Colonic mucosa (tissue), 4 donors: ENCODE measurements around the gene THRA. TPM values are rescaled to one million over a fixed set of nuclear protein-coding genes. Genes with fewer than 3 reads are reported as not detected.
A peak's percentile ranks its signal among the peaks of the same experiment; 100 is the strongest.

Experiments used
- DNase-seq: peaks from one replicate; pipeline ENCODE4 v3.0.0-alpha.2; 2020
- H3K27ac ChIP-seq: fragments of 200-600 bp; one replicate; pipeline ENCODE4 v1.8.0; 2021
- H3K27me3 ChIP-seq: fragments of 200-600 bp; one replicate; pipeline ENCODE4 v1.8.0; 2021
- H3K36me3 ChIP-seq: fragments of 200-600 bp; one replicate; pipeline ENCODE4 v1.8.0; 2021
- H3K4me1 ChIP-seq: fragments of 200-600 bp; one replicate; pipeline ENCODE4 v1.8.0; 2021; ENCODE audit warnings: mild to moderate bottlenecking
- H3K4me3 ChIP-seq: fragments of 200-600 bp; one replicate; pipeline ENCODE4 v1.8.0; 2021
- H3K9ac ChIP-seq, 2 donors: one replicate each; pipeline ENCODE4 v1.7.0; 2013; ENCODE audit warnings: control low read depth in 2 of 2, low read depth in 2 of 2, low read length in 2 of 2
- H3K9me3 ChIP-seq: fragments of 200-600 bp; one replicate; pipeline ENCODE4 v1.8.0; 2021
- CTCF ChIP-seq: fragments of 200-600 bp; IDR thresholded peaks from one replicate; pipeline ENCODE4 v1.8.0; 2022; ENCODE audit warnings: antibody characterized with exemption, mild to moderate bottlenecking
- intact Hi-C: fragments of 100-400 bp; cut with DNase I; formaldehyde crosslinking; loops from one replicate; pipeline ENCODE4 v1.14.1; 2022
- total RNA-seq, 2 donors: library from RNA; stranded (reverse); fragmentation: NEBNext Ultra II Directional in 1 of 2; extraction: Animal tissue kit (Norgen Biotek cat#: 25700) in 1 of 2; gene quantifications; one replicate each; pipeline ENCODE4 v1.2.1, GENCODE V29; 2021
- donor health status: healthy.
- donor health status: DM: no; HTN: no; CAD: no.
- donor health status: DM: no; HTN: no; CAD: no.

The THRA gene
- total RNA-seq, 2 donors from 2014 or later: 40.3 to 44.5 TPM

GRCh38 chr17:40122999-40123810 lies 60.4 kb downstream of the THRA start:
- no peaks in the 10 kb centered on the region for H3K27me3 ChIP-seq
- no peak for TF ChIP-seq CTCF
- peak; percentile 73 for DNase-seq
- H3K36me3 ChIP-seq: no peaks in the 10 kb centered on the region
- H3K9me3 ChIP-seq: no peaks in the 10 kb centered on the region
- H3K4me1 ChIP-seq: no peaks in the 10 kb centered on the region
- intact Hi-C loops: no loop called here
- H3K27ac ChIP-seq: peak overlapping the region; percentile 96
- H3K9ac ChIP-seq: peak overlapping the region; percentile 97 to 100
- H3K4me3 ChIP-seq: peak overlapping the region; percentile 100

GRCh38 chr17:40123811-40124114 lies 61.0 kb downstream of the THRA start:
- no peak for DNase-seq
- Histone ChIP-seq H3K4me3 (peak overlapping the region; percentile 100), H3K27me3 (no peaks in the 10 kb centered on the region), H3K4me1 (no peaks in the 10 kb centered on the region), H3K9ac (peak overlapping the region; percentile 97 to 100), H3K27ac (peak overlapping the region; percentile 96), H3K9me3 (no peaks in the 10 kb centered on the region), H3K36me3 (no peaks in the 10 kb centered on the region)
- intact Hi-C loops: no loop called here
- no peak for TF ChIP-seq CTCF

- no peaks in the 10 kb centered on the region for H3K4me1 ChIP-seq
- TF ChIP-seq CTCF: no peak
- peak; percentile 53 for DNase-seq
- H3K9me3 ChIP-seq: no peaks in the 10 kb centered on the region
- H3K9ac ChIP-seq: peak overlapping the region; percentile 30 to 100
- no peaks in the 10 kb centered on the region for H3K27me3 ChIP-seq
- H3K36me3 ChIP-seq: peaks cover 2% of the 10 kb centered on the region
- H3K27ac ChIP-seq: peak overlapping the region; percentile 96
- intact Hi-C loops: no loop called here
- H3K4me3 ChIP-seq: peak overlapping the region; percentile 100
Observed at GRCh38 chr17:40124279-40125141, 61.7 kb downstream of the THRA start.

GRCh38 chr17:40129498-40129897 lies 66.7 kb downstream of the THRA start:
- Histone ChIP-seq H3K4me3 (no peak overlapping the region), H3K36me3 (peaks cover 7% of the 10 kb centered on the region), H3K4me1 (no peaks in the 10 kb centered on the region), H3K9me3 (no peaks in the 10 kb centered on the region), H3K27me3 (no peaks in the 10 kb centered on the region), H3K9ac (no peak overlapping the region), H3K27ac (no peak overlapping the region)
- intact Hi-C loops: no loop called here
- no peak for TF ChIP-seq CTCF
- no peak for DNase-seq

GRCh38 chr17:40130352-40131042 lies 67.7 kb downstream of the THRA start:
- intact Hi-C loops: no loop called here
- DNase-seq: no peak
- no peak for TF ChIP-seq CTCF
- Histone ChIP-seq H3K27me3 (no peaks in the 10 kb centered on the region), H3K36me3 (peaks cover 7% of the 10 kb centered on the region), H3K9ac (no peak overlapping the region), H3K9me3 (no peaks in the 10 kb centered on the region), H3K27ac (no peak overlapping the region), H3K4me3 (no peak overlapping the region), H3K4me1 (no peaks in the 10 kb centered on the region)
